Activated naive CD8-positive, alpha-beta T cell treated with anti-CD3 and anti-CD28 coated beads, Interleukin-2, amount 10 ng/mL, durations not matched to agents 7 days and 5 days (primary cell): ENCODE results near the gene JAG2. TPM values are rescaled to one million over a fixed set of nuclear protein-coding genes. Genes with fewer than 3 reads are reported as not detected.

Experiments used
- ATAC-seq: fragments of 150-1000 bp; cut with Tn5 transposase; one replicate; pipeline ENCODE4 v1.10.0; 2021; ENCODE audit warnings: low read depth, moderate library complexity
- POLR2A ChIA-PET: fragments of 350-600 bp; sonication (Branson Sonifier 250); formaldehyde crosslinking; loops from one replicate; lab custom pipeline; 2021; ENCODE audit warnings: antibody characterized with exemption; lab: Charles Lee
- DNase-seq: peaks from one replicate; pipeline ENCODE4 v3.0.0; 2021
- H3K27ac Mint-ChIP-seq: one replicate; pipeline ENCODE4 v1.8.0; 2022; ENCODE audit warnings: mild to moderate bottlenecking, mixed read lengths
- H3K27me3 Mint-ChIP-seq: one replicate; pipeline ENCODE4 v1.8.0; 2022; ENCODE audit warnings: mild to moderate bottlenecking, moderate library complexity, mixed read lengths
- H3K36me3 Mint-ChIP-seq: one replicate; pipeline ENCODE4 v1.8.0; 2021; ENCODE audit warnings: mild to moderate bottlenecking, mixed read lengths
- H3K4me1 Mint-ChIP-seq: one replicate; pipeline ENCODE4 v1.8.0; 2021; ENCODE audit warnings: mixed read lengths
- H3K4me3 Mint-ChIP-seq: one replicate; pipeline ENCODE4 v1.8.0; 2022; ENCODE audit warnings: mild to moderate bottlenecking, moderate library complexity, mixed read lengths
- H3K9me3 Mint-ChIP-seq: one replicate; pipeline ENCODE4 v1.8.0; 2021; ENCODE audit warnings: mixed read lengths
- total RNA-seq, 2 experiments: library from RNA; stranded (reverse); gene quantifications; one replicate each; pipeline ENCODE4 v1.2.3, GENCODE V29; 2021

The JAG2 gene
- total RNA-seq, 2 experiments from 2014 or later: 1.8 to 3.2 TPM

- Mint-ChIP-seq H3K27ac (no peak overlapping the region), H3K9me3 (no peaks in the 10 kb centered on the region)
Measured at GRCh38 chr14:105162669-105162979, 6.0 kb downstream of the JAG2 start.

GRCh38 chr14:105161964-105162668, 6.5 kb downstream of the JAG2 start:
- H3K4me1 Mint-ChIP-seq: no peaks in the 10 kb centered on the region
- peak; percentile 63 for DNase-seq

More at GRCh38 chr14:105162669-105162979, 6.0 kb downstream of the JAG2 start:
- Mint-ChIP-seq H3K4me1 (no peaks in the 10 kb centered on the region), H3K4me3 (no peak overlapping the region), H3K36me3 (no peaks in the 10 kb centered on the region), H3K27me3 (peaks cover 7% of the 10 kb centered on the region)
- DNase-seq (no peak), ATAC-seq (no peak)
- POLR2A ChIA-PET: no interaction called here

GRCh38 chr14:105161309-105161708, 7.3 kb downstream of the JAG2 start:
- ATAC-seq (no peak), DNase-seq (no peak)
- Mint-ChIP-seq H3K4me1 (no peaks in the 10 kb centered on the region), H3K9me3 (no peaks in the 10 kb centered on the region), H3K36me3 (no peaks in the 10 kb centered on the region), H3K4me3 (no peak overlapping the region), H3K27ac (no peak overlapping the region), H3K27me3 (no peaks in the 10 kb centered on the region)
- POLR2A ChIA-PET: no interaction called here

More at GRCh38 chr14:105161964-105162668, 6.5 kb downstream of the JAG2 start:
- Mint-ChIP-seq H3K27ac (no peak overlapping the region), H3K9me3 (no peaks in the 10 kb centered on the region), H3K27me3 (peaks cover 7% of the 10 kb centered on the region), H3K36me3 (no peaks in the 10 kb centered on the region), H3K4me3 (no peak overlapping the region)
- ATAC-seq: peak; percentile 31
- POLR2A ChIA-PET: no interaction called here

GRCh38 chr14:105160776-105161175, 7.8 kb downstream of the JAG2 start:
- no peak for DNase-seq
- H3K9me3 Mint-ChIP-seq: no peaks in the 10 kb centered on the region
- no peaks in the 10 kb centered on the region for H3K4me1 Mint-ChIP-seq
- H3K4me3 Mint-ChIP-seq: no peak overlapping the region
- no peak overlapping the region for H3K27ac Mint-ChIP-seq
- POLR2A ChIA-PET: no interaction called here
- no peaks in the 10 kb centered on the region for H3K27me3 Mint-ChIP-seq
- no peaks in the 10 kb centered on the region for H3K36me3 Mint-ChIP-seq
- no peak for ATAC-seq

- DNase-seq (no peak), ATAC-seq (no peak)
- H3K27ac Mint-ChIP-seq: no peak overlapping the region
- H3K9me3 Mint-ChIP-seq: no peaks in the 10 kb centered on the region
- H3K36me3 Mint-ChIP-seq: no peaks in the 10 kb centered on the region
- H3K4me3 Mint-ChIP-seq: no peak overlapping the region
- no peaks in the 10 kb centered on the region for H3K4me1 Mint-ChIP-seq
- POLR2A ChIA-PET: no interaction called here
- H3K27me3 Mint-ChIP-seq: no peaks in the 10 kb centered on the region
Measured at GRCh38 chr14:105159344-105159743, 9.2 kb downstream of the JAG2 start.

- H3K27me3 Mint-ChIP-seq: no peaks in the 10 kb centered on the region
Measured at GRCh38 chr14:105158794-105159193, 9.8 kb downstream of the JAG2 start.

GRCh38 chr14:105157872-105158271, 10.7 kb downstream of the JAG2 start:
- POLR2A ChIA-PET: no interaction called here
- H3K4me1 Mint-ChIP-seq: no peaks in the 10 kb centered on the region
- H3K9me3 Mint-ChIP-seq: no peaks in the 10 kb centered on the region

More at GRCh38 chr14:105158794-105159193, 9.8 kb downstream of the JAG2 start:
- H3K27ac Mint-ChIP-seq: no peak overlapping the region
- POLR2A ChIA-PET: no interaction called here
- ATAC-seq: no peak
- H3K4me1 Mint-ChIP-seq: no peaks in the 10 kb centered on the region
- no peak for DNase-seq
- no peaks in the 10 kb centered on the region for H3K9me3 Mint-ChIP-seq
- H3K4me3 Mint-ChIP-seq: no peak overlapping the region
- no peaks in the 10 kb centered on the region for H3K36me3 Mint-ChIP-seq

GRCh38 chr14:105156414-105157375, 11.9 kb downstream of the JAG2 start:
- Mint-ChIP-seq H3K9me3 (no peaks in the 10 kb centered on the region), H3K27ac (no peak overlapping the region), H3K27me3 (no peaks in the 10 kb centered on the region), H3K4me3 (no peak overlapping the region), H3K4me1 (no peaks in the 10 kb centered on the region), H3K36me3 (no peaks in the 10 kb centered on the region)
- ATAC-seq: no peak
- POLR2A ChIA-PET: no interaction called here
- DNase-seq: no peak

More at GRCh38 chr14:105157872-105158271, 10.7 kb downstream of the JAG2 start:
- Mint-ChIP-seq H3K27me3 (no peaks in the 10 kb centered on the region), H3K36me3 (no peaks in the 10 kb centered on the region), H3K4me3 (no peak overlapping the region), H3K27ac (no peak overlapping the region)
- ATAC-seq (no peak), DNase-seq (no peak)

- H3K9me3 Mint-ChIP-seq: no peaks in the 10 kb centered on the region
- DNase-seq (no peak), ATAC-seq (no peak)
- POLR2A ChIA-PET: no interaction called here
- no peaks in the 10 kb centered on the region for H3K36me3 Mint-ChIP-seq
- no peak overlapping the region for H3K4me3 Mint-ChIP-seq
- H3K27me3 Mint-ChIP-seq: no peaks in the 10 kb centered on the region
- no peak overlapping the region for H3K27ac Mint-ChIP-seq
- no peaks in the 10 kb centered on the region for H3K4me1 Mint-ChIP-seq
Measured at GRCh38 chr14:105155681-105156413, 12.7 kb downstream of the JAG2 start.

GRCh38 chr14:105155071-105155651, 13.4 kb downstream of the JAG2 start:
- no peaks in the 10 kb centered on the region for H3K9me3 Mint-ChIP-seq
- no peak overlapping the region for H3K4me3 Mint-ChIP-seq
- H3K36me3 Mint-ChIP-seq: no peaks in the 10 kb centered on the region

GRCh38 chr14:105154476-105154871, 14.1 kb downstream of the JAG2 start:
- Mint-ChIP-seq H3K36me3 (no peaks in the 10 kb centered on the region), H3K9me3 (no peaks in the 10 kb centered on the region), H3K27ac (no peak overlapping the region), H3K27me3 (no peaks in the 10 kb centered on the region), H3K4me3 (no peak overlapping the region), H3K4me1 (no peaks in the 10 kb centered on the region)
- no peak for ATAC-seq
- POLR2A ChIA-PET: no interaction called here
- DNase-seq: peak; percentile 30

More at GRCh38 chr14:105155071-105155651, 13.4 kb downstream of the JAG2 start:
- Mint-ChIP-seq H3K27ac (no peak overlapping the region), H3K27me3 (no peaks in the 10 kb centered on the region), H3K4me1 (no peaks in the 10 kb centered on the region)
- DNase-seq: no peak
- no peak for ATAC-seq
- POLR2A ChIA-PET: no interaction called here

GRCh38 chr14:105153739-105154475, 14.7 kb downstream of the JAG2 start:
- POLR2A ChIA-PET: no interaction called here
- no peaks in the 10 kb centered on the region for H3K4me1 Mint-ChIP-seq
- H3K27ac Mint-ChIP-seq: no peak overlapping the region
- DNase-seq (peak; percentile 25), ATAC-seq (no peak)
- H3K9me3 Mint-ChIP-seq: no peaks in the 10 kb centered on the region
- no peak overlapping the region for H3K4me3 Mint-ChIP-seq
- H3K27me3 Mint-ChIP-seq: no peaks in the 10 kb centered on the region
- no peaks in the 10 kb centered on the region for H3K36me3 Mint-ChIP-seq
